ENCODE measurements around the gene UNC13D. TPM values are rescaled to one million over a fixed set of nuclear protein-coding genes. Genes with fewer than 3 reads are reported as not detected.

The UNC13D gene
- total RNA-seq, 1 donor from 2014 or later: 3.1 TPM

DNA sequence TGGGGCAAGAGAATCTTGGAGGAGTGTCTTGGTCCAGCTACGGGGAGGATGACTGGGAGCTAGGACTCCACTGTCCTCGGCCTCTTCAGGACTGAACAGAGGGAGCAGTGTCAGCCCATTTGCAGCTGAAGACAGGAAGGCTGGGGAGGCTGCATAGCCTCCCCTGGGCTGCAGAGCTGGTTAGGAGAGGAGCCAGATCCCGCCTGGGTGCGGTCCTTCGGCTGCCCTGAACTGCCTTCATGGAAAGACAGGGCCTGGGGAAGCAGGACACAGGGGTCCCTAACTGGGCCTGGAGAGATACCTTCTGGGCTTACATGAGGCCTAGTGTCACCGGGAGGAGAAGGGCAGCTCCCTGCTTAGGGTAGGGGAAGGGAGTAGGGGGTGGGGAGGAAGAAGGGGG lies 26.6 kb downstream of the UNC13D start:
- Mint-ChIP-seq H3K27ac (ENCODE audit: unreplicated experiment) (no peak overlapping the region), H3K4me3 (no peak overlapping the region), H3K27me3 (ENCODE audit: low read depth) (no peaks in the 10 kb centered on the region), H3K9me3 (no peaks in the 10 kb centered on the region), H3K36me3 (ENCODE audit: low read depth) (peaks cover 10% of the 10 kb centered on the region), H3K4me1 (no peaks in the 10 kb centered on the region)
- TF ChIP-seq, protein P1, sequence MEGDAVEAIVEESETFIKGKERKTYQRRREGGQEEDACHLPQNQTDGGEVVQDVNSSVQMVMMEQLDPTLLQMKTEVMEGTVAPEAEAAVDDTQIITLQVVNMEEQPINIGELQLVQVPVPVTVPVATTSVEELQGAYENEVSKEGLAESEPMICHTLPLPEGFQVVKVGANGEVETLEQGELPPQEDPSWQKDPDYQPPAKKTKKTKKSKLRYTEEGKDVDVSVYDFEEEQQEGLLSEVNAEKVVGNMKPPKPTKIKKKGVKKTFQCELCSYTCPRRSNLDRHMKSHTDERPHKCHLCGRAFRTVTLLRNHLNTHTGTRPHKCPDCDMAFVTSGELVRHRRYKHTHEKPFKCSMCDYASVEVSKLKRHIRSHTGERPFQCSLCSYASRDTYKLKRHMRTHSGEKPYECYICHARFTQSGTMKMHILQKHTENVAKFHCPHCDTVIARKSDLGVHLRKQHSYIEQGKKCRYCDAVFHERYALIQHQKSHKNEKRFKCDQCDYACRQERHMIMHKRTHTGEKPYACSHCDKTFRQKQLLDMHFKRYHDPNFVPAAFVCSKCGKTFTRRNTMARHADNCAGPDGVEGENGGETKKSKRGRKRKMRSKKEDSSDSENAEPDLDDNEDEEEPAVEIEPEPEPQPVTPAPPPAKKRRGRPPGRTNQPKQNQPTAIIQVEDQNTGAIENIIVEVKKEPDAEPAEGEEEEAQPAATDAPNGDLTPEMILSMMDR (conservative IDR thresholded peaks at IDR 0.05): no peak
- no peak for DNase-seq (ENCODE audit: low read depth, low spot score)

DNA sequence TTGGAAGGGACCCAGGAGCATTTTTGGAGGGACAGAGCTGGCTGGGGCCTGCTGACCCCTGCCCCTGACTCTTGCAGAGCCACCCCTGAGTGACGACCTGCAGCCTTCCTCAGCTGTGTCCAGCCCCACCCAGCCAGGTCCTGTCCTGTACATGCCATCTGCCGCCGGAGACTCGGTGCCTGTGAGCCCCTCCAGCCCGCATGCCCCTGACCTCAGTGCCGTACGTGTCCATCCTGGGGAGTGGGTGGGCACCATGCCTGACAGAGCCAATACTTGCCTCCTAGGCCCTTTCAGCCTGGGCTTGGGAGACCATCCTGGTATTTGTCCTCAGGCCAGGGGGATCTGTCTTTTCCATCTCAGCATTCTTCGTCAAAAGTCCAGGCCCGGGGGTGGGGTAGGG lies 27.5 kb downstream of the UNC13D start:
- no peak for DNase-seq (ENCODE audit: low read depth, low spot score)
- Mint-ChIP-seq H3K9me3 (no peaks in the 10 kb centered on the region), H3K27ac (ENCODE audit: unreplicated experiment) (no peak overlapping the region), H3K27me3 (ENCODE audit: low read depth) (no peaks in the 10 kb centered on the region), H3K36me3 (ENCODE audit: low read depth) (peaks cover 12% of the 10 kb centered on the region), H3K4me1 (no peaks in the 10 kb centered on the region), H3K4me3 (no peak overlapping the region)
- TF ChIP-seq, protein P1 (conservative IDR thresholded peaks at IDR 0.05): no peak

- H3K9me3 Mint-ChIP-seq: no peaks in the 10 kb centered on the region
- no peak overlapping the region for H3K4me3 Mint-ChIP-seq
- peaks cover 5% of the 10 kb centered on the region for H3K36me3 Mint-ChIP-seq (ENCODE audit: low read depth)
- H3K27me3 Mint-ChIP-seq (ENCODE audit: low read depth): no peaks in the 10 kb centered on the region
- no peaks in the 10 kb centered on the region for H3K4me1 Mint-ChIP-seq
- TF ChIP-seq, protein P1 (conservative IDR thresholded peaks at IDR 0.05): no peak
- DNase-seq (ENCODE audit: low read depth, low spot score): no peak
- no peak overlapping the region for H3K27ac Mint-ChIP-seq (ENCODE audit: unreplicated experiment)
Observed at GRCh38 chr17:75815399-75815798, 28.8 kb downstream of the UNC13D start.

DNA sequence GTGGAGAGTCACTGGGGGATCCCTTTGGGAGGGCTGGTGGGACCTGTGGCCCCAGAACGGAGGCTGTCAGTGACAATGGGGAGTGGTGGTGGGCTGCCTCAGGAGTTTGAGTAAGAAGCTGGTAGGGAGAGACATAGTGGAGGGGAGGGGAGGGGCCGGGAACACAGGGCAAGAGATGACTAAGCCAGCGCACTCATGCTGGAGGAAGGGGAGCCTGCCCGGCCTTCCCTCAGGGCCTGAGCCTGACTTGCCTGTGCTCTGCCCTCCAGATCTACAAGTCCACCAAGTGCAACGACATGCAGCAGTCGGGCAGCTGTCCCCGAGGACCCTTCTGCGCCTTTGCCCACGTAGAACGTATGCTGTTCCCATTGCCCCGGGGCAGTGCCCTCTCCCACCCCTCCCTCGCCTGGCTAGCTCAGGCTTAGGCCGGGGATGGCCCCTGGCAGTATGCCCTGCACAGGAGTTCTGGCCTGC lies 29.3 kb downstream of the UNC13D start:
- Mint-ChIP-seq H3K9me3 (no peaks in the 10 kb centered on the region), H3K27ac (ENCODE audit: unreplicated experiment) (peak overlapping the region; percentile 35), H3K36me3 (ENCODE audit: low read depth) (peaks cover 5% of the 10 kb centered on the region), H3K4me1 (no peaks in the 10 kb centered on the region), H3K4me3 (no peak overlapping the region), H3K27me3 (ENCODE audit: low read depth) (no peaks in the 10 kb centered on the region)
- TF ChIP-seq, protein P1 (conservative IDR thresholded peaks at IDR 0.05): no peak
- no peak for DNase-seq (ENCODE audit: low read depth, low spot score)

DNA sequence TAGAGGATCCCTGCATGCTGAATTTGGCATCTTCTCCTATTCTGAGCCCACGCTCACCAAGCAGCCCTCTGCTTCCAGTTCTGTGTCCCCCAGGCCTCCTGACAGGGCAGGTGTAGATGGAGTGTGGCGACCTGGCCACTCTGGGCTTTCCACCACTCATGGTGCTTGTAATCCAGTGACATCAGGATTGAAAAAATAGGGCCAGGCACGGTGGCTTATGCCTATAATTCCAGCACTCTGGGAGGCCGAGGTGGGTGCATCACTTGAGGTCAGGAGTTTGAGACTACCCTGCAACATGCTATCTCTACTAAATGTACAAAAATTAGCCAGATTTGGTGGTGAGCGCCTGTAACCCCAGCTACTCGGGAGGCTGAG lies 30.2 kb downstream of the UNC13D start:
- Mint-ChIP-seq H3K4me3 (no peak overlapping the region), H3K27ac (ENCODE audit: unreplicated experiment) (no peak overlapping the region), H3K36me3 (ENCODE audit: low read depth) (peaks cover 3% of the 10 kb centered on the region), H3K27me3 (ENCODE audit: low read depth) (no peaks in the 10 kb centered on the region), H3K9me3 (no peaks in the 10 kb centered on the region), H3K4me1 (no peaks in the 10 kb centered on the region)
- DNase-seq (ENCODE audit: low read depth, low spot score): no peak
- TF ChIP-seq, protein P1 (conservative IDR thresholded peaks at IDR 0.05): no peak
